ENCODE data around the gene CEND1. TPM values are rescaled to one million over a fixed set of nuclear protein-coding genes. Genes with fewer than 3 reads are reported as not detected.

CEND1 gene
- total RNA-seq, 2 experiments from 2014 or later: 0.68 to 1.1 TPM

DNA sequence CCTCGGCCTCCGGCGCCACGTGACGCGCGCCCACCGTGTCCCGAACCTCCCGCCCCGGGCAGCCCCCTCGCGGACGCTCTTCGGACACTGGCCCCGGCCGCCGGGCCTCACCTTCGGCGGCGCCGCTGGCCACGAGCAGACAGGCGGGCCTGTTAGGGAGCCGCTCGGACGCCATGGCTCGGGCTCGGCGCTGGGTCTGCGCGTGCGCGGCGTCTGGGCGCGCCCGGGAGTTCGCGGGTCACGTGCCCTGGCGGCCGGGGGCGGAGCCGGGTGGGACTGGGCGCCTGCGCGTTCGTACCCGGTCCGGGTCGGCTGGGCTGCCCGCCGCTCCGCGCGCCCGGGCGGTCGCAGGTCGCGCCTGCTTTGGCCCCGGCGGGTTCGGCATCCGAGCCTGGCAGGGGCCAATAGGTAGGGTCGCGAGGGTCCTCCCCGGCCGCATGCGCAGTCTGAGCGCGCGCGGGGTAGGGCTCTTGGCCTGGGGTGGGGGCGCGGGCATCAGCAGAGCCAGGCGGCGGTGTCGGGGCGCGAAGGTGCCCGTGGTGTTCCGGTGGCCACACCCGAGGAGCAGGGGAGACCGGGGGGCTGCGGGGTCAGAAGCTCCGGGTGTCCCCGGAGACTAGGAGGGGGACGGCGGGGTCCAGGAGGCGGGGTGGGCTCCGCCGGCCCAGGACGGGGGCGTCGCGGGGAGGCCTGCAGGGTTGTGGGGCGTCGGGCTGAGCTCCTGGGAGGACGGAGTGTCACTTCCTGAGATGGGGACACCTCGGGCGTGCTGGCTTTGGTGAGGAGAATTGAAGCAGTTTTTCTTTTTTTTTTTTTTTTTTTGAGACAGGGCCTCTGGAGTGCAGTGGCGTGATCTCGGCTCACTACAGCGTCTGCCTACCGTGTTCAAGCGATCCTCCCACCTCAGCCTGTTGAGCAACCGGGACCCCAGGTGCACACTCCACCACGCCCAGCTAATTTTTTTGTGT is 12.3 kb downstream of the CEND1 start, which contains the start of gene GATD1:
Gene GATD1, minus strand, starts transcription at position 200 of the 968 bp plus-strand sequence. Its CDS starts 25 bp downstream, at position 175.
- Mint-ChIP-seq H3K36me3 (peaks cover 2% of the 10 kb centered on the region), H3K4me3 (peak within 1 kb of the TSS; percentile 85), H3K9me3 (no peaks in the 10 kb centered on the region), H3K27ac (peak within 1 kb of the TSS; percentile 70), H3K4me1 (ENCODE audit: low read depth) (peaks cover 21% of the 10 kb centered on the region), H3K27me3 (no peaks in the 10 kb centered on the region)
- CTCF ChIA-PET: interaction anchor here (0.9 to 2.2 kb wide), 3 partner anchors 19 to 56 kb away, joined by 4 to 5 read pairs (median 4); no protein-coding TSS in a partner anchor
- intact Hi-C loops (cut with micrococcal nuclease): loop anchor here (2.0 kb wide), 1 partner anchor 19 kb away; no protein-coding TSS in a partner anchor
- peak; percentile 95 for DNase-seq
- POLR2A ChIA-PET: interaction anchor here (0.8 to 2.1 kb wide), 5 partner anchors 12 to 65 kb away, joined by 3 to 9 read pairs (median 4); partner anchors contain the start of genes CEND1, RPLP2 and TSPAN4

- H3K4me1 Mint-ChIP-seq (ENCODE audit: low read depth): peaks cover 21% of the 10 kb centered on the region
- H3K9me3 Mint-ChIP-seq: no peaks in the 10 kb centered on the region
- H3K27ac Mint-ChIP-seq: peak overlapping the region; percentile 70
- peak overlapping the region; percentile 85 for H3K4me3 Mint-ChIP-seq
- peaks cover 2% of the 10 kb centered on the region for H3K36me3 Mint-ChIP-seq
- CTCF ChIA-PET: interaction anchor here (0.9 to 2.2 kb wide), 3 partner anchors 11 to 55 kb away, joined by 4 to 5 read pairs (median 4); no protein-coding TSS in a partner anchor
- POLR2A ChIA-PET: interaction anchor here (0.7 to 2.1 kb wide), 7 partner anchors 14 to 86 kb away, joined by 3 to 9 read pairs (median 3); partner anchors contain the start of genes CEND1, RPLP2, TALDO1 and TSPAN4
- DNase-seq: peak; percentile 29
- H3K27me3 Mint-ChIP-seq: no peaks in the 10 kb centered on the region
- intact Hi-C loops (cut with micrococcal nuclease): loop anchor here (2.0 kb wide), 1 partner anchor 20 kb away; no protein-coding TSS in a partner anchor
Measured at GRCh38 chr11:776561-777287, 13.2 kb downstream of the CEND1 start.

- ChIA-PET POLR2A (interaction anchor here (0.7 to 2.1 kb wide), 6 partner anchors 14 to 85 kb away, joined by 3 to 9 read pairs (median 3); partner anchors contain the start of genes CEND1, RPLP2 and TALDO1), CTCF (interaction anchor here (0.9 to 2.2 kb wide), 3 partner anchors 10 to 54 kb away, joined by 4 to 5 read pairs (median 4); no protein-coding TSS in a partner anchor)
- H3K27me3 Mint-ChIP-seq: no peaks in the 10 kb centered on the region
- peak overlapping the region; percentile 85 for H3K4me3 Mint-ChIP-seq
- DNase-seq: no peak
- peaks cover 2% of the 10 kb centered on the region for H3K36me3 Mint-ChIP-seq
- intact Hi-C loops (cut with micrococcal nuclease): loop anchor here (2.0 kb wide), 1 partner anchor 21 kb away; no protein-coding TSS in a partner anchor
- no peaks in the 10 kb centered on the region for H3K9me3 Mint-ChIP-seq
- peaks cover 21% of the 10 kb centered on the region for H3K4me1 Mint-ChIP-seq (ENCODE audit: low read depth)
- H3K27ac Mint-ChIP-seq: peak overlapping the region; percentile 70
Measured at GRCh38 chr11:776263-776560, 13.7 kb downstream of the CEND1 start.

DNA sequence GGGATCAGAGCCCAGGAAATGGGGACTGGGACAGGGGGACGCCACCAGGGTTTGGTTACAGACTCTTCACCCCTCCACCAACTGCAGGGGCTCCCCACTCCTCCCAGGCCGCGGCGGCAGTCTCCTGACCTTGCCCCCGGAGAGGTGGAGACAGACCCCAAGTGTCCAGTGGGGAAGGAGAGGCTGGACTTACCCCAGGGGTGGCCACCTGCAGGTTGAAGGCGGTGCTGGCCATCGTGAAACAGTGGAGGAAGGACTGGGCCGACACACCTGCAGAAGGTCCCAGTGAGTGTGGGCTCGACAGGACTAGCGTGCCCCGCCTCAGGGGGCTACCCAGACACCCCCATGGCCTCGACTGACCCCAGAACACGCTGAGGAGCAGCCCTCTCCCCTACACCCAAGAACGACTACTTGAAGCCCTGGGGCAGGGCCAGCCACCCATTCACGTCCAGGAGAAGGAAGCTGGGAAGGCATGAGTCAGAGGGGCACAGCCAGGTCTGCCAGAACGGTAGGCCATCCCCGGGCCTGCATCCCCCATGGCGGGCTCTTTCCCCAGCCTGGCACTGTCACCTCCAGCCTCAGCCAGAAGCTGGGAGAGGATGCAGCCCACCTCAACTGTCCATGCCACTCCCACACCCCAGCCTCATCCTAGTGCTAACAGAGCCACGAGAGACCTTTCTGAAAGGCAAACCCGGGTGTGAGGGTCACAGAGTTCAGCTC is 14.9 kb downstream of the CEND1 start:
- intact Hi-C loops (cut with micrococcal nuclease): no loop called here
- H3K27ac Mint-ChIP-seq: no peak overlapping the region
- H3K4me1 Mint-ChIP-seq (ENCODE audit: low read depth): peaks cover 19% of the 10 kb centered on the region
- no peaks in the 10 kb centered on the region for H3K27me3 Mint-ChIP-seq
- no peaks in the 10 kb centered on the region for H3K9me3 Mint-ChIP-seq
- CTCF ChIA-PET: interaction anchor here (1.1 kb wide), 1 partner anchor 52 kb away, joined by 3 read pairs; no protein-coding TSS in a partner anchor
- peaks cover 10% of the 10 kb centered on the region for H3K36me3 Mint-ChIP-seq
- POLR2A ChIA-PET: interaction anchor here (0.6 to 2.1 kb wide), 4 partner anchors 11 to 36 kb away, joined by 3 to 9 read pairs (median 4); no protein-coding TSS in a partner anchor
- peak overlapping the region; percentile 62 for H3K4me3 Mint-ChIP-seq
- DNase-seq: no peak

DNA sequence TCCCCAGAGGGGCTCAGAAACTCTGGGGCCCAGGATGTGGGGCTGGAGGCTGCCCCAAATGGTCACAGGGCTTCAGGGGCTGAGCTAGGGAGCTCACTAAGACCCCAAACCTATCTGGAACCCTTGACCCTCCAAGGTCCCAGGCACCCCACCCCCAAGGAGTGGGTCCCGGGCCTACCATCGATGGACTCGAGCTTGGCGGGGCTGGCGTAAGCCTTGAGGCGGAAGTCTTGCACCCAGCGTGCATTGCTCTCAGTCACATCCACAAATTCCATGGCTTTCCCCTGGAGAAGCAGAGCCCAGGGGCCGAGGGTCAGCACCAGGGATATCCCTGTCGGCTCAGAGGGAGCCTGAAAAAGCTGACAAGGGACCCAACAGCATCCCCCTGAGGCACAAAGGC is 16.1 kb downstream of the CEND1 start:
- POLR2A ChIA-PET: no interaction called here
- H3K36me3 Mint-ChIP-seq: peaks cover 10% of the 10 kb centered on the region
- peaks cover 12% of the 10 kb centered on the region for H3K4me1 Mint-ChIP-seq (ENCODE audit: low read depth)
- no peaks in the 10 kb centered on the region for H3K27me3 Mint-ChIP-seq
- DNase-seq: no peak
- intact Hi-C loops (cut with micrococcal nuclease): no loop called here
- CTCF ChIA-PET: no interaction called here
- H3K9me3 Mint-ChIP-seq: no peaks in the 10 kb centered on the region
- no peak overlapping the region for H3K27ac Mint-ChIP-seq
- no peak overlapping the region for H3K4me3 Mint-ChIP-seq

DNA sequence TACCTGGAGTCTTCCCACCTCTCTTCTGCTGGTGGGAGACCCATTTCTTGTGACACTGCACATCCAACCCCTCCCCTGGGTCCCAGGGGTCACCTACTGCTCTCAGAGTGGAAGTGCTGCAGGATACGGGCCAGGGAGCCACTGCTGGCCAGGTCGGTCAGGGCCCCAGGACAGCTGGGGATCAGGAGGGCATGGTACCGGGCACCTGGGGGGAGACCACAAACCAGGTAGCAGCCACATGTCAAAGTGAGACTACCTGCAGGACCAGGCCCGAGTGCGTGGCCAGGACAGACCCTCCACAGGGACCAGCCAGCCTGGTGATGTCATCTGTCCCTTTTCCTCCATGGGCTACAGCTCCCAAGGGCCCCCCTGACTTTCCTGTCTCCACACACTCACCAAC is 16.5 kb downstream of the CEND1 start:
- intact Hi-C loops (cut with micrococcal nuclease): no loop called here
- Mint-ChIP-seq H3K9me3 (no peaks in the 10 kb centered on the region), H3K36me3 (peaks cover 10% of the 10 kb centered on the region), H3K4me3 (no peak overlapping the region), H3K27me3 (no peaks in the 10 kb centered on the region), H3K4me1 (ENCODE audit: low read depth) (peaks cover 11% of the 10 kb centered on the region), H3K27ac (no peak overlapping the region)
- ChIA-PET POLR2A (no interaction called here), CTCF (no interaction called here)
- no peak for DNase-seq

GRCh38 chr11:772429-773390 is 17.2 kb downstream of the CEND1 start:
- no peak for DNase-seq
- CTCF ChIA-PET: interaction anchor here (0.6 kb wide), 1 partner anchor 14 kb away, joined by 3 read pairs; no protein-coding TSS in a partner anchor
- no peaks in the 10 kb centered on the region for H3K9me3 Mint-ChIP-seq
- H3K27ac Mint-ChIP-seq: no peak overlapping the region
- POLR2A ChIA-PET: no interaction called here
- H3K4me1 Mint-ChIP-seq (ENCODE audit: low read depth): peaks cover 11% of the 10 kb centered on the region
- peaks cover 10% of the 10 kb centered on the region for H3K36me3 Mint-ChIP-seq
- no peaks in the 10 kb centered on the region for H3K27me3 Mint-ChIP-seq
- no peak overlapping the region for H3K4me3 Mint-ChIP-seq
- intact Hi-C loops (cut with micrococcal nuclease): no loop called here

GRCh38 chr11:771617-772204 is 18.2 kb downstream of the CEND1 start:
- Mint-ChIP-seq H3K4me1 (ENCODE audit: low read depth) (peaks cover 16% of the 10 kb centered on the region), H3K27ac (no peak overlapping the region), H3K9me3 (no peaks in the 10 kb centered on the region), H3K4me3 (no peak overlapping the region), H3K36me3 (peaks cover 13% of the 10 kb centered on the region), H3K27me3 (no peaks in the 10 kb centered on the region)
- POLR2A ChIA-PET: no interaction called here
- CTCF ChIA-PET: no interaction called here
- DNase-seq: no peak
- intact Hi-C loops (cut with micrococcal nuclease): no loop called here

DNA sequence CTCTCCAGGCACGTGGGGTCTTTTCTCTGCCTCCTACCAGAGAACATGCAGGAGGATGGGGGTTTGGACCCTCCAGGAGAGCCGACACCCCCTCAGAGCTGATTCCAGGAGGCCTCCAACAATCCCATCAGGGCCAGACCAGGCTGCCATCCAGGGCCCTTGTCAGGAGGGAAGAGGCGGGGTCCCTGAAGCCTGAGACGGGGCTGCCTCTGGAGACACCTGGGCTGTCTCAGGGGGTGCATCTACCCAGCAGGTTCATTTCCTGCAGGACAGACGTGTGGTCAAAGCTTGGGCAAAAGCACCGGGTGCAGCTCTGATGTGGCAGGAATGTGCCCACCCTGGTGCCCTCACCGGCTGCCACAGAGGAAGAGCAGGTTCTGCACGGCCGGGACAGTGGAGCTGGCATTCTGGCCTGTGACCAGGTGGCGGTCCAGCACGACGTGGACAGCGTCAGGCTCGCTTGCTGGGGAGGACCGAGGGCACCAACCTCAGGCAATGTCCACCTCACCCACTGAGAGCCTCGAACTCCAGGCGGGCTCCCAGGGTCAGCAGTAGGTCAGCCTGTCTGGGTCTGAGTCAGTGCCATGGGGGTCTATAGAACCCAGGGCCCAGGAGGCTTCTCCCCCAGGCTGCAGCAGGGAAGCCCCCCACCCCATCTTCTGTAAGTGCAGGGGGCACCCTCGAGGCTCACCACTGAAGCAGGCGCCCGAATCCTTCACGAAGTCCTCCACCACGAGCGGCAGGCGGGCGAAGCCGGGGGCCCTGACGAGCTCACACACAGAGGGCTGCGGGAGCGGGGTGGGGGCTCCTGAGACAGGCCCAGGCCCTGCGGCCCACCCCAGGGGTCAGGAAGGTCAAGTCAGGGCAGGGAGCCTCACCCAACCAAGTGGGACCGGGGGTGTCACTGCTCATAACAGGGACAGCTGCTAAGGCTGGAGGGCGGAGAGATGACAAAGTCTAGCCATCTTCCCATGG is 19.0 kb downstream of the CEND1 start:
- Mint-ChIP-seq H3K4me3 (no peak overlapping the region), H3K4me1 (ENCODE audit: low read depth) (peaks cover 20% of the 10 kb centered on the region), H3K9me3 (no peaks in the 10 kb centered on the region), H3K27ac (no peak overlapping the region), H3K36me3 (peaks cover 13% of the 10 kb centered on the region), H3K27me3 (no peaks in the 10 kb centered on the region)
- CTCF ChIA-PET: no interaction called here
- POLR2A ChIA-PET: no interaction called here
- no peak for DNase-seq
- intact Hi-C loops (cut with micrococcal nuclease): no loop called here

Measured in activated CD4-positive, alpha-beta memory T cell treated with anti-CD3 and anti-CD28 coated beads for 36 hours (primary cell).